Gastrocnemius medialis (tissue), 4 donors: Measurements from ENCODE around the gene COL21A1. TPM values are rescaled to one million over a fixed set of nuclear protein-coding genes. Genes with fewer than 3 reads are reported as not detected.

Source experiments
- ATAC-seq, 2 donors: fragments of 150-250 bp; one replicate each; pipeline ENCODE4 v1.9.1; 2016
- DNase-seq, 2 donors: peaks; one replicate each; pipeline ENCODE4 v3.0.0-alpha.2; 2019
- H3K27ac ChIP-seq, 4 donors: fragments of 200-600 bp; sonication (generic); 1 replicate in 1 of 4; 2 replicates in 3 of 4; pipeline ENCODE4 v1.5.1; 2016 to 2018; ENCODE audit warnings: mild to moderate bottlenecking in 2 of 4, moderate library complexity in 1 of 4
- H3K27me3 ChIP-seq, 3 donors: fragments of 200-600 bp; sonication (generic) in 2 of 3; 1 replicate in 1 of 3; 2 replicates in 2 of 3; pipeline versions ENCODE4 v1.5.1 to v1.6.0; 2016 to 2019; ENCODE audit warnings: mild to moderate bottlenecking in 1 of 3, moderate library complexity in 1 of 3
- H3K36me3 ChIP-seq, 2 donors: fragments of 200-600 bp; sonication (generic) in 1 of 2; one replicate each; pipeline ENCODE4 v1.5.1; 2017 to 2018
- H3K4me1 ChIP-seq, 2 donors: fragments of 200-600 bp; sonication (generic) in 1 of 2; one replicate each; pipeline ENCODE4 v1.5.1; 2016 to 2017; ENCODE audit warnings: mild to moderate bottlenecking in 2 of 2
- H3K4me3 ChIP-seq, 4 donors: fragments of 200-600 bp; sonication (generic) in 3 of 4; 1 replicate in 1 of 4; 2 replicates in 3 of 4; pipeline ENCODE4 v1.5.1; 2016 to 2019; ENCODE audit warnings: mild to moderate bottlenecking in 2 of 4
- H3K9me3 ChIP-seq, 3 donors: fragments of 200-600 bp; sonication (generic) in 2 of 3; 1 replicate in 1 of 3; 2 replicates in 2 of 3; pipeline ENCODE4 v1.5.1; 2016 to 2019
- CTCF ChIP-seq, 5 experiments: fragments of 450-650 bp in 3 of 5; fragments of 200-600 bp in 2 of 5; sonication (generic) in 2 of 5; IDR thresholded peaks in 4 of 5; conservative IDR thresholded peaks in 1 of 5; 1 replicate in 4 of 5; 2 replicates in 1 of 5; pipeline ENCODE4 v1.5.1; 2016 to 2019; ENCODE audit warnings: antibody characterized with exemption in 5 of 5, mild to moderate bottlenecking in 3 of 5, moderate library complexity in 3 of 5
- POLR2A ChIP-seq, 2 donors: fragments of 450-650 bp; IDR thresholded peaks; one replicate each; pipeline ENCODE4 v1.6.1; 2017; ENCODE audit warnings: antibody characterized with exemption in 2 of 2, mild to moderate bottlenecking in 2 of 2, moderate library complexity in 2 of 2
- in situ Hi-C, 4 donors: fragments of 200-750 bp; cut with MboI; loops; one replicate each; pipeline versions ENCODE4 v1.15.0 to v1.8.0; 2017; ENCODE audit warnings: low sequenced_read_pairs in 4 of 4
- intact Hi-C: fragments of 100-400 bp; cut with DNase I; formaldehyde crosslinking; loops from one replicate; pipeline ENCODE4 v1.15.1; 2023; ENCODE audit warnings: low total_unique reads
- total RNA-seq, 4 donors: library from RNA; depleted of rRNA; stranded (reverse); fragments of >200 nt; gene quantifications; one replicate each; pipeline versions ENCODE4 v1.1.0 to v1.2.3, GENCODE V29; 2016

Gene COL21A1
- total RNA-seq, 4 donors from 2014 or later = 0.19 to 1.1 (median 0.61) TPM

- no peak overlapping the region for H3K4me3 ChIP-seq
- no peaks in the 10 kb centered on the region for H3K9me3 ChIP-seq
- DNase-seq (no peak), ATAC-seq (no peak)
- H3K4me1 ChIP-seq = no peaks in the 10 kb centered on the region
- H3K27me3 ChIP-seq = no peaks in the 10 kb centered on the region
- TF ChIP-seq POLR2A (IDR thresholded peaks at IDR 0.05) (no peak), CTCF (IDR thresholded peaks at IDR 0.05 in 4 of 5, conservative IDR thresholded peaks at IDR 0.05 in 1 of 5) (no peak)
- intact Hi-C loops (no loop called here), in situ Hi-C loops (no loop called here)
- H3K27ac ChIP-seq = no peak overlapping the region
- no peaks in the 10 kb centered on the region for H3K36me3 ChIP-seq
Observed at GRCh38 chr6:56043761-56044160, 203.6 kb downstream of the COL21A1 start.

- Histone ChIP-seq H3K4me3 (no peak overlapping the region), H3K27ac (no peak overlapping the region), H3K36me3 (no peaks in the 10 kb centered on the region), H3K27me3 (no peaks in the 10 kb centered on the region), H3K9me3 (no peaks in the 10 kb centered on the region), H3K4me1 (no peaks in the 10 kb centered on the region)
- TF ChIP-seq POLR2A (IDR thresholded peaks at IDR 0.05) (no peak), CTCF (IDR thresholded peaks at IDR 0.05 in 4 of 5, conservative IDR thresholded peaks at IDR 0.05 in 1 of 5) (no peak)
- ATAC-seq (no peak), DNase-seq (no peak)
- in situ Hi-C loops = no loop called here
- intact Hi-C loops = no loop called here
Observed at GRCh38 chr6:56043076-56043475, 204.3 kb downstream of the COL21A1 start.

GRCh38 chr6:56041591-56041990, 205.8 kb downstream of the COL21A1 start:
- H3K36me3 ChIP-seq = no peaks in the 10 kb centered on the region
- no peak overlapping the region for H3K4me3 ChIP-seq
- no peaks in the 10 kb centered on the region for H3K9me3 ChIP-seq
- intact Hi-C loops = no loop called here
- TF ChIP-seq CTCF (IDR thresholded peaks at IDR 0.05 in 4 of 5, conservative IDR thresholded peaks at IDR 0.05 in 1 of 5) (no peak), POLR2A (IDR thresholded peaks at IDR 0.05) (no peak)
- DNase-seq (no peak), ATAC-seq (no peak)
- H3K27me3 ChIP-seq = no peaks in the 10 kb centered on the region
- in situ Hi-C loops = no loop called here
- no peaks in the 10 kb centered on the region for H3K4me1 ChIP-seq
- no peak overlapping the region for H3K27ac ChIP-seq

- ATAC-seq = no peak
- intact Hi-C loops = no loop called here
- H3K4me1 ChIP-seq = no peaks in the 10 kb centered on the region
Observed at GRCh38 chr6:56040889-56041301, 206.5 kb downstream of the COL21A1 start.

More at GRCh38 chr6:56040889-56041301, 206.5 kb downstream of the COL21A1 start:
- TF ChIP-seq POLR2A (IDR thresholded peaks at IDR 0.05) = no peak
- no peak for TF ChIP-seq CTCF (IDR thresholded peaks at IDR 0.05 in 4 of 5, conservative IDR thresholded peaks at IDR 0.05 in 1 of 5)
- Histone ChIP-seq H3K27me3 (no peaks in the 10 kb centered on the region), H3K27ac (no peak overlapping the region), H3K4me3 (no peak overlapping the region), H3K36me3 (no peaks in the 10 kb centered on the region), H3K9me3 (no peaks in the 10 kb centered on the region)
- in situ Hi-C loops = no loop called here
- DNase-seq = no peak
